HG02943 (cell line): ENCODE data around the gene TPRN.

Experiments
- ATAC-seq: cut with Tn5 transposase; IDR thresholded peaks from one replicate; pipeline ENCODE4 v1.9.1; 2021; ENCODE audit warnings: mild to moderate bottlenecking, low read depth, moderate library complexity; ENCODE audit not compliant: unreplicated experiment

Gene TPRN

GRCh38 chr9:137175345-137175961 is 25.1 kb downstream of the TPRN start:
- ATAC-seq = no peak

- no peak for ATAC-seq
These were observed 25.7 kb downstream of the TPRN start for GRCh38 chr9:137174722-137175293.

- ATAC-seq = no peak
These were observed 26.5 kb downstream of the TPRN start for GRCh38 chr9:137173796-137174664.

GRCh38 chr9:137172901-137173795 is 27.4 kb downstream of the TPRN start:
- ATAC-seq = no peak

- ATAC-seq = no peak
These were observed 29.2 kb downstream of the TPRN start for GRCh38 chr9:137171149-137171900.

- ATAC-seq = no peak
These were observed 29.9 kb downstream of the TPRN start for GRCh38 chr9:137170486-137171148.

- no peak for ATAC-seq
These were observed 30.6 kb downstream of the TPRN start, which contains the start of gene LRRC26 for GRCh38 chr9:137169896-137170358. Gene LRRC26 (minus strand): TSS chr9:137170051. CDS start chr9:137169943, 108 bp downstream.

- ATAC-seq = no peak
These were observed 31.4 kb downstream of the TPRN start for GRCh38 chr9:137168904-137169856.

- no peak for ATAC-seq
These were observed 32.0 kb downstream of the TPRN start for GRCh38 chr9:137168573-137168903.

GRCh38 chr9:137167747-137168572 is 32.6 kb downstream of the TPRN start:
- ATAC-seq = no peak

- ATAC-seq = no peak
These were observed 33.2 kb downstream of the TPRN start for GRCh38 chr9:137167277-137167746.

GRCh38 chr9:137166380-137167229 is 33.9 kb downstream of the TPRN start:
- no peak for ATAC-seq

GRCh38 chr9:137165250-137165836 is 35.2 kb downstream of the TPRN start:
- ATAC-seq = no peak

- ATAC-seq = no peak
These were observed 35.9 kb downstream of the TPRN start for GRCh38 chr9:137164370-137165249.

GRCh38 chr9:137163805-137164204 is 36.7 kb downstream of the TPRN start:
- no peak for ATAC-seq
